Measurements from ENCODE around the gene ABLIM2. TPM values are rescaled to one million over a fixed set of nuclear protein-coding genes. Genes with fewer than 3 reads are reported as not detected.

The ABLIM2 gene
- total RNA-seq, 1 experiment from 2014 or later: 6.1 TPM

GRCh38 chr4:7984286-7984925, 174.2 kb downstream of the ABLIM2 start:
- POLR2A ChIA-PET: no interaction called here
- Histone ChIP-seq H3K27me3 (ENCODE audit: insufficient read depth, low read length) (no peaks in the 10 kb centered on the region), H3K9me2 (ENCODE audit: insufficient read depth) (no peaks in the 10 kb centered on the region), H3K9ac (ENCODE audit: low read length) (no peak overlapping the region), H3K4me2 (ENCODE audit: low read length) (no peak overlapping the region), H2AFZ (ENCODE audit: low read depth, low read length, poor library complexity, severe bottlenecking) (no peak overlapping the region), H3K4me1 (ENCODE audit: control insufficient read depth in 1 of 2, insufficient read depth in 2 of 2, low read length in 2 of 2) (peaks cover 2 to 7% of the 10 kb centered on the region in 2 experiments; a peak in 2 of 4 replicates), H3K36me3 (ENCODE audit: control insufficient read depth in 1 of 2, insufficient read depth in 2 of 2, low read length in 2 of 2) (no peaks in the 10 kb centered on the region), H3K79me2 (ENCODE audit: insufficient read depth, low read length) (no peaks in the 10 kb centered on the region), H3K4me3 (replicated peaks in 1 of 2; ENCODE audit: low read depth in 1 of 2, low read length in 2 of 2) (no peak overlapping the region), H3K27ac (ENCODE audit: low read depth, low read length) (no peak overlapping the region), H3K9me3 (ENCODE audit: control insufficient read depth in 1 of 2, insufficient read depth in 1 of 2, low read depth in 1 of 2, low read length in 2 of 2) (no peaks in the 10 kb centered on the region), H4K20me1 (ENCODE audit: insufficient read depth) (no peaks in the 10 kb centered on the region)
- no peak for DNase-seq (ENCODE audit: low read depth, low spot score)
- no peak for ATAC-seq
- intact Hi-C loops (cut with micrococcal nuclease): no loop called here
- RAD21 ChIA-PET (ENCODE audit: low non-redundant PET in 1 of 2, low total read pairs in 2 of 2, uncharacterized antibody in 2 of 2, unreplicated experiment in 2 of 2): no interaction called here
- no peak for TF ChIP-seq SRF (IDR thresholded peaks at IDR 0.05; ENCODE audit: low read depth)
- TF ChIP-seq ZNF274 (IDR thresholded peaks at IDR 0.05; ENCODE audit: low read depth, low read length): no peak
- no peak for TF ChIP-seq FOSL1 (IDR thresholded peaks at IDR 0.05; ENCODE audit: low read depth)
- TF ChIP-seq ATF3 (IDR thresholded peaks at IDR 0.05): no peak
- TF ChIP-seq POLR2A (IDR thresholded peaks at IDR 0.05; ENCODE audit: borderline replicate concordance, extremely low read depth, insufficient read depth, insufficient read length): no peak
- no peak for TF ChIP-seq TCF7L2 (IDR thresholded peaks at IDR 0.05; ENCODE audit: borderline replicate concordance, extremely low read depth, insufficient read depth, insufficient read length)
- TF ChIP-seq CBX3 (IDR thresholded peaks at IDR 0.05; ENCODE audit: low read depth): no peak
- no peak for TF ChIP-seq SIN3A (IDR thresholded peaks at IDR 0.05; ENCODE audit: low read depth)
- TF ChIP-seq CTCF (IDR thresholded peaks at IDR 0.05 in 2 of 3, conservative IDR thresholded peaks at IDR 0.05 in 1 of 3; ENCODE audit: borderline replicate concordance in 1 of 3, insufficient read depth in 1 of 3, low read depth in 2 of 3, low read length in 2 of 3): no peak
- no peak for TF ChIP-seq SP1 (IDR thresholded peaks at IDR 0.05; ENCODE audit: low read depth)
- no peak for TF ChIP-seq ZFX (IDR thresholded peaks at IDR 0.05)
- TF ChIP-seq REST (IDR thresholded peaks at IDR 0.05; ENCODE audit: low read depth): no peak
- TF ChIP-seq EZH2 (IDR thresholded peaks at IDR 0.05): no peak
- no peak for TF ChIP-seq ELF1 (IDR thresholded peaks at IDR 0.05; ENCODE audit: borderline replicate concordance, low read depth)
- TF ChIP-seq EZH2phosphoT487 (IDR thresholded peaks at IDR 0.05; ENCODE audit: borderline replicate concordance): no peak
- no TSS peak for BruUV-seq (replicated peaks)
- CTCF ChIA-PET: interaction anchor here (6.8 kb wide), 1 partner anchor 180 kb away, joined by 82 read pairs; no protein-coding TSS in a partner anchor
